Esophagus mucosa (tissue), 1 donor: ENCODE measurements around the gene ANAPC5. TPM values are rescaled to one million over a fixed set of nuclear protein-coding genes. Genes with fewer than 3 reads are reported as not detected.
A peak's percentile ranks its signal among the peaks of the same experiment; 100 is the strongest.

ENCODE experiments used
- ATAC-seq: fragments of 200-7000 bp; cut with Tn5 transposase; one replicate; pipeline ENCODE4 v1.9.1; 2020
- total RNA-seq: library from RNA; stranded (reverse); gene quantifications from one replicate; pipeline ENCODE4 v1.2.4, GENCODE V29; 2023
- donor health status: DM: yes; HTN: yes; CAD: no.

Gene ANAPC5
- total RNA-seq, 1 donor from 2014 or later: 68.2 TPM

DNA sequence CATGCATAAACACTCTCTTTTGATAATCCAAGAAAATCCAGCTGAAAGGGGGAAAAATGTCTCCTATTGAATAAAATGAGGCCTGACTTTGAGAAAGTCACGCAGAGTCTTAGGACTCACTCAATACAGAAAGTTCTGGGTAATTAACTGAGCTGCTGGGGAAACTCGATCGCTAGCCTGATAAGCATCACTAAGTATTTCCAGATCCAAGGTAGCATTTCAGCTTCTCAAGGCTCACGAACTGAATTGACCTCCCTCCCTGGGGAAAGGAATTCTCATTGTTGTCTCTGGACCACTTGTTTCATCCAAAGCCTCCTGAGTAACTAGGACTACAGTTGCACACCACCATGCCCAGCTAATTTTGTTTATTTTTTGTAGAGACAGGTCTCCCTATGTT, 13.8 kb upstream of the ANAPC5 start:
- ATAC-seq: no peak

DNA sequence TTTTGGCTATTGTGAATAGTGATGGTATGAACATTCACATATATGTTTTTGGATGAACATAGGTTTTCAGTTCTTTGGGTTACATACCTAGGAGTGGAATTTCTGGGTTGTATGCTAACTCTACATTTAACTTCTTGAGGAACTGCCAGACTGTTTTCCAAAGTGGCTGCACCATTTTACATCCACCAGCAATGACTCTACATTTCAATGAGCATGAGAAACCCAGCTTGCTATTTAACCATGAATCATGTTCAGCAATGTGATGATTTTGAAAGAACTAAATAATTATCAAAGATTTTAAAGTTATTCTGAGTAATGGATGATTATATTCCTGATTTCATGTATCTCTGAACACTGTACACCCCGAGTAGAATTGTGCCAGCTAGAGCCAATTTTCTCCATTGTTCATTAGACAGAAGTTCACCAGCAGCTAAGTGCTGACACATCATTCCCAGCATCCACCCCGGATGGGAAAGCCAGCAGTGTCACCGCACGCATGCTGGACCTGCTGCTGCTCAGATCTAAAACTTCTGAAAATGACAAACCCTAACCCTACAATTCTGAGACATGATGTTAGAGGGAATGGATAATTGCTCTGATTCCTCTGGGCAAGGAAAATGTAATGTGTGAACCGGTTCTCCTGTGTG, 13.3 kb upstream of the ANAPC5 start:
- ATAC-seq: no peak

DNA sequence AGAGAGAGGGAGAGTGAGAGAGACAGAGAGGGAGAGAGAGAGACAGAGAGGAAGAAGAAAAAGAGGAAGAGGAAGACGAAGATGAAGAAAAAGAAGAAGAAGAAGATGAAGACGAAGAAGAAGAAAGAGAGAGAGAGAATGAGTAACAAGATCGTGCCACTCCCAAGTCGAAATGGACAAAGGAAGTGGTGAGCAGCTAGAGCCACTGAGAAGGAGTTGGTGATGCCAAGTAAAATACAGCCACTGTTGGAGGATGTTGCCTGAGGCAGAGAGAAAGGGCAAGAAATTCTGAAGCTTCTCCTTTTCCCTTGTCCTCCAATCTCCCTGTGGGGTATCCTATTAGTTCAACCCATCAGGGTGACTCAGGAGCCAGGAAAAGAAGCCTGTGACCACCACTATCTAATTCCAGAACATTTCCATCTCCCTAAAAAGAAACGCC, 12.5 kb upstream of the ANAPC5 start:
- no peak for ATAC-seq

DNA sequence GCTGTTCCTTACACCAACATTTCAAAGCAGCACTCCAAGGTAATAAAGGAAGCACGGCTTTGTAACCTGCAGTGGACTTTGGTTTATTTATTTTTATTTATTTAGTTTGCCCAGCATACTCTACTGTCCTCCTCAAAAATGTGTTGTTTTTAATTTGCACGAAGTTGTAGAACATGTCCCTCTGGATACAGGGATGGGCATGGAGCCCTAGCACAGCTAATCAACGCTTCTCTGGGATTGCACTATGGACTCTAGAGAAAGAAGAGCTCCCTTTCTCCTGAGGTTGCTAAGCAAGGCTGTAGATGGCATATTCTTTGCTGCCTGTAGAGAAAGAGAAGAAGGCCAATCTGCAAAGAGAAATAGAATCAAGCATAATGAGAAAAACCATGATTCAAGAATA, 5.9 kb upstream of the ANAPC5 start:
- ATAC-seq: no peak

DNA sequence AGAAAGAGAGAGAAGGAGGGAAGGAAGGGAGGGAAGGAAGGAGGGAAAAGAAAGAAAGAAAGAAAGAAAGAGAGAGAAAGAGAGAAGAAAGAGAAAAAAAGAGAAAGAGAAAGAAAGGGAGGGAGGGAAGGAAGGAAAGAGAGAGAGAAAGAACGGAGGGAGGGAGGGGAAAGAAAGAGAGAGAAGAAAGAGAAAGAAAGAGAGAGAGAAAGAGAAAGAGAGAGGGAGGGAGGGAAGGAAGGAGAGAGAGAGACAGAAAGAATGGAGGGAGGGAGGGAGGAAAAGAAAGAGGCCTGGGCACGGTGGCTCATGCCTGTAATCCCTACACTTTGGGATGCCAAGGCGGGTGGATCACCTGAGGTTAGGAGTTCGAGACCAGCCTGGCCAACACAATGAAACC, 5.1 kb upstream of the ANAPC5 start:
- ATAC-seq: no peak

DNA sequence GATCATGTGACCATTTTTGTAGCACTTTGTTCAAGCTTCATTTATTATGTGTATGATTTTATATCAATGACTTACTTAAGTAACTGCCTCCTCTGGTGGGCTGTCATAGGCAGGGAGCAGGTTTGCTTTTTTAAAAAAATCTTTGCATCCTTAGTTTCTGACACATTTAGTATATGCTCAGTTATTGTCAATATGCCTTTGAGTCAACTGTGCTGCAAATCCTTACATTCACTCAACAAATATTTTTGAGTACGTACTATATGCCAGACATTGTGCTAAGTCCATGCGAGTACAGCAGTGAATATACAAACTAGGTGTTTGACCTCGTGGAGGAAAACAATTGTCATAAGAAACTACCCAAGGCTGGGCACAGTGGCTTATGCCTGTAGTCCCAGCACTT, 4.4 kb upstream of the ANAPC5 start:
- no peak for ATAC-seq

DNA sequence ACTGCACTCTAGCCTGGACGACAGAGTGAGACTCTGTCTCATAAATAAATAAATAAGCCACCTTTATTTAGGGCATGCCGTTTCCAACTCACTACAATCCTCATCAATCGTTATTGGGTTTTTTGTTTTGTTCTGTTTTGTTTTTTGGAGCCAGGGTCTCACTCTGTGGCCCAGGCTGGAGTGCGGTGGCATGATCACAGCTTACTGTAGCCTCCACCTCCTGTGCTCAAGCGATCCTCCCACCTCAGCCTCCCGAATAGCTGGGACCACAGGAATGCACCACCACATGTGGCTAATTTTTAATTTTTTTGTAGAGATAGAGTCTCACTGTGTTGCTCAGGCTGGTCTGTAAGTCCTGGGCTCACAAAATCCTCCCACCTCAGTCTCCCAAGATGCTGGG, 3.6 kb upstream of the ANAPC5 start:
- ATAC-seq: no peak

DNA sequence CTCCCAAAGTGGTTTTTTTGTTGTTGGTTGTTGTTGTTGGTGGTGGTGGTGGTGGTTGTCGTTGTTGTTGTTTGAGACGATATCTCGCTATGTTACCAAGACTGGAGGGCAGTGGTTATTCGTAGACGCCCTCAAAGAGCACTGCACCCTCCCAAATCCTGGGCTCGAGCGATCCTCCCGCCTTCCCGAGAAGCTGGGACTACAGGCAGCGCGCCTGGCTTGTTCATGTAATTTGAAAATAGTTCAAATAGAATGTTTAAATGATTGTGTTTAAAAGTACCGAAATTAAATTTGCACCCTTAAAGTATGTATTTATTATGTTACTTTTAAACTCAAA, 439 bp upstream of the ANAPC5 start:
- ATAC-seq: peak; percentile 47

DNA sequence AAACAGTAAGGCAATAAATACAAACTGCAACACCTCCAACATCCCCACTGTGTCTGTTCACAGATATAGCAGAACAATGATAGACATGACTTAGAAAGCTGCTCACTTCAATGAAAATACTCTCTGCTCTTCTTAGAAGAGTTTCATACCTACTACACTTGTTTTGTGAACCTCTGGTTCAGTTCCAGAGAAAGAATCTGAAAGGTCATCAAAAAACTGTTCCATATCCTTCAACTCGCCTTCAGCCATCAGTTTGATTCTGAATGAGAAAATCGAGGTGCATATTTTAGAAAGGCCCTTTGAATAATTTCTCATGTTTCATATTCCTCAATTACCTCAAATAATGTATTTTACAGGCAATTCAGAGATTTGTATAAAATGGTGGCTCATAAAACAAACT, 5.5 kb downstream of the ANAPC5 start:
- ATAC-seq: no peak

DNA sequence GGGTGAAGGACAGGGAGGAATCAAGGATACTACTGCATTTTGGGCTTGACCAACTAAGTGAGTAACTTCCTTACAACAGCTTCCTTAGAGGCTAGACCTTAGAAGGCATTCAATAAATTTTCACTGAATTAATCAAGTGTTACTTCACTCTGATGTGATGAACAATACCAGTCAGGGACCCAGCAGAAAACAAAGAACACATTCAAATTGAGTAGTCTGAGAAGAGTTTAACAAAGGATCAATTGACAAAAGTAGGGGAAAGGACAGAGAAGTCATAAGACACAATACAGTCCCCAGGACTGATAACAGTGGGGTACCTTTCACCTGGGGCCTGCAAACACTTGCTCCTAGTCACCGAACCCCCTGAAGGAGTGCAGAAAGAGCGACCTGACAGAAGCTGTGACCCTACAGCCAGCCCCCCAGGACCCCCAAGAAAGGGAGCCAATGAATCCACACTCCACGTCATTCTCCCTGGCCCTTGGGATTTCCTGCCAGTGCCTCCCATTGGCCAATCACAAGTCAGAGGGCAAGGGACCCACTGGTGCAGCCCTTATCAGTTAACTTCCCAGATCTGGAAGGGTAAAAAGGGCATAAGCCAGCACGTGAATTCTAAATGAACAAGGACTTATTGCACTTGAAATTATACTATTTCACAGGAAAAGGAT, 6.9 kb downstream of the ANAPC5 start:
- ATAC-seq: no peak

DNA sequence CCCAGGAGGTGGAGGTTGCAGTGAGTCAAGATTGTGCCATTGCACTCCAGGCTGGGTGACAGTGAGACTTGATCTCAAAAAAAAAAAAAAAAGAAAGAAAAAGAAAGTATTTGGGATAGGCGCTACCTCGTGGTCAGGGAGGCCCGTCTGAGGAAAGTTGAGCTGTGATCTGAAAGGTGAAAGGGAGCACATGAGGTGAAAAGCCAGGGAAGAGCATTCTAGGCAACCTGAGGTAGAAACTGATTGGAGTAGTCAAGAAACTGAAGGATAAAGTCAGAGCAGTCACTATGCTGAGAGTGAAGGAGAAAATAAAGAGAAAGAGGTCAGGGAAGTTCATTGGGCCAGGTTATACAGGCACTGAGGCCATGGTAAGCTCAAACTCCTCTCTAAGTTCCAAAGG, 7.7 kb downstream of the ANAPC5 start:
- no peak for ATAC-seq

DNA sequence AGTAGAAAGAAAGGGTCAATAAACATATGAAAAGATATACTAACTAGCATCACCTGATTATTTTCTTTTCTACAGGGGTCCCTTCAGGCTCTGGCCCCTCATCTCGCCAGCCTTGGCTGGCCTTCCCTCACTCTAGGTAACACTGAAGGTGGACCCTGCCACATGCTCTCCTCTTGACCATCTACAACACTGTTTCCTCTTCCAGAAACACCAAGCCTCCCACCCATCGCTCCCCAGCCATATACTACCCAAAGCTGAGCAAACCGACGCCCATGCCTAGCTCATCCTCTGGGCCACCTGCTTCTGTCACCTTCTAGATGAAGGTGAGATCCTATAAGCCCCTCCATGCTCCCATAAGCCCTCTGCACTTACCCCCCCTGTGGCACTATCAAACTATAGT, 14.8 kb downstream of the ANAPC5 start:
- peak; percentile 23 for ATAC-seq

DNA sequence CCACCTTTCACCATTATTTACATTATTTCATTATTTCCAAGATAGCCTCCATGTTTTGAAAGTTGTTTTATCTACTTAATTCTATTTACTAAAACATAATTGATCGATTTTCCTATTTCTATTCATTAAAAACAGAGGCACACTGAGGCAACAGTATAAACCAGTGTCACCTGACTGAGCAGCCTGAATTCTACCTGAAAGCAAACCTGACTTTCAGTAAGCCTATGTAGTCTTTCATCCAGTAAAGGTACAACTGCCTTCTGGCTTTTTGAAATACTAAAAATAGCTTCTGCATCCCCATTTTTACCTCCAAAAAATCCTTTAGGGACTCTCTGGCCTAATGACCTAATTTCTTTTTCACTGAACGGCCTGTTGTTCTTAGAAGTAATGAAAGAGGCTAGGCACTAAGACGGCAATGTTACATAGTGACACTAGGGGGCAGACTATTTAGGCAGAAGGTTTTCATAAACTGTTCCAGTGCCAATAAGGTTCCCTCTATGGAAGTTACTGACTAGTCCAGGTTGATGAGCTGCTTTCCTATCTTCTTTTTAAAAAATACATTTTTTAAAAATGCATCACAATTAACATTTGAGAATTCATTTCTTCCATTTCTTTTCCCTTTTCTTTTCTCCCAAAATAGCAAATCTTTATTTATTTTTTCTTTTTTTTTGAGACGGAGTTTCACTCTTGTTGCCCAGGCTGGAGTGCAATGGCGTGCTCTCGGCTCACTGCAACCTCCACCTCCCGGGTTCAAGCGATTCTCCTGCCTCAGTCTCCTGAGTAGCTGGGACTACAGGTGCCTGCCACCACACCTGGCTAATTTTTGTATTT, 17.5 kb downstream of the ANAPC5 start:
- ATAC-seq: peak; percentile 81

DNA sequence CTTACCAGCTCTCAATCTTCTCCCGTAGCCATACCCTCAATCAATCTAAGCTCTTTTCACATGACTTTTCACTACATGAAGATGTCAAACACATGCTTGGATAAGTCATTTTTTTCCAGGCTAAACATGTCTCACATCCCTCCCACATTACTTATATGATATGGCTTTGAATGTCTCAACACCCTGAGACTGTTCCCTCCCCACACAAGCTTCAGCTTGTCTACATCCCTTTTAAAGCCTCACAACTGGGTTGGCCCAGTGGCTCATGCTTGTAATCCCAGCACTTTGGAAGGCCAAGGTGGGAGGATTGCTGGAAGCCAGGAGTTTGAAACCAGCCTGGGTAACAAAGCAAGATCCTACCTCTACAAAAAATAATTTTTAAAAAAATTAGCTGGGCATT, 18.5 kb downstream of the ANAPC5 start:
- peak; percentile 63 for ATAC-seq

DNA sequence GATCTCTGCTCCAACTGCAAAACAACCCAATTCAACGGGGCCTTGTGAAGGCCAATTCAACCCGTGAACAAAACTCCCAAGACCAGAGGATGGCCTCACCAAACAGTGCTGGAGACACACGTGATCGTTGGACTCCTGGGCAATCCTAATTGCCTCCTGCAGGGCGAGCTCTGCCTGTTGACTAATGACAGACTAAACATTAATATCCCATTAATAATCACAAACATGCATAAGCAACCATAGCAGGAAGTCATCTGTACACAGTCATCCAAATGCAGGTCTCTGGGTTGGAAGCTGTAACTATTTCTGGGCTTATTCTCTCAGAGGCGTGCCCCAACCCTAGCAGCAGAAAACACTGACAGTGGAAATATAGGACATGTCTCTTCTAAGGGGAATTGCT, 21.0 kb downstream of the ANAPC5 start:
- peak; percentile 72 for ATAC-seq

DNA sequence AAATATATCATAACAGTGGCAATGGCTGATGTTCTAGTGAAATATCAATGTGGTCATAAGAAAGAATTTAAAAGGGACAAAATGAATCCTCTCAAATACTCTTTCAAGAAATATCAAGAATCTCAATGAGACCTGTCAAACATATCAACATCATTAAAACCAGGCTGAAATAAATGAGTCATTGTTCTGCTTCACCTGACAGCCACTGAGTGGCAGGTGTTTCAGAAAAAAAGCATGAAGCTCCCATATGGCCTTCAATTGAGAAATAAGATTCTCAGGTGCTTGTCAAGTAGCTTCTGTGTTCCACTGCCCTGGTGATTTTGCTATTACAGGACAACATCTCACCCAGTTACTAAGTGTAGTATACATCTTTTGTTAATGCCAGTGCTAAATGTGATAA, 21.5 kb downstream of the ANAPC5 start:
- peak; percentile 31 for ATAC-seq

DNA sequence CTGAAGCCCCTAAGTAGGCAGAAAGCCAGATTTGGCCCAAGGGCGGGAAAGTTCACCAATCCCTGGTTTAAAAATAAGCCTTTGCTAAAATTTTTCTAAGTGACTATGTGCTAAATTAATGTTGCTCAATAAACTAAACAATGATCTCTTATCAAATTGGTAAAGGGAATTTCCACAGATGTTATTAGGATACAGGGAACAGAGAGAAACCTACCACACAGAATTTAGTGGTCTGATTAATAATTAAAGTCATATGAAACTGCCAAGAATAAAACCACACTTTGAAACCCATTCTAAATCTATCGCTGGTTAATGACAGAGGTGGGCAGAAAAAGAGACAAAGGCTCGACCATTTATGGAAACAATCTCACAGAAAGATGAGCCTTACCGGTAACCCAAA, 22.0 kb downstream of the ANAPC5 start:
- no peak for ATAC-seq

DNA sequence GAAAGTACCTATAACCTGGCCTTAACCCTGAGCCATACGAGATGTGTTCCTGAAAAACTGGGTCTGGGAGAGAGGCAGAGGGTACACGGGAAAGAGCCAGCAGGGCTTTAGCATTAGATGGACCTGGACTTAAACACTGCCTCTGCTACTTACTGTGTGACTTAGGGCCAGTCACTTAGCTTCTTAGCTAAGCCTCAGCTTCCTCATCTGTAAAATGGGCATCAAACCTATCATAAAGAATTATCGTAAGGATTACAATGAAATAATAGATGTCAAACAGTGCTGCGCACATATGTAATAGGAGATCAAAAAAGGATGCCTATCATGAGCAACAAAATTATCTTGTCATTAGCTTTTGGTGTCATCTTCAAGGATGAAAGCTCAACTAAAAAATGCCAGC, 23.6 kb downstream of the ANAPC5 start:
- no peak for ATAC-seq

DNA sequence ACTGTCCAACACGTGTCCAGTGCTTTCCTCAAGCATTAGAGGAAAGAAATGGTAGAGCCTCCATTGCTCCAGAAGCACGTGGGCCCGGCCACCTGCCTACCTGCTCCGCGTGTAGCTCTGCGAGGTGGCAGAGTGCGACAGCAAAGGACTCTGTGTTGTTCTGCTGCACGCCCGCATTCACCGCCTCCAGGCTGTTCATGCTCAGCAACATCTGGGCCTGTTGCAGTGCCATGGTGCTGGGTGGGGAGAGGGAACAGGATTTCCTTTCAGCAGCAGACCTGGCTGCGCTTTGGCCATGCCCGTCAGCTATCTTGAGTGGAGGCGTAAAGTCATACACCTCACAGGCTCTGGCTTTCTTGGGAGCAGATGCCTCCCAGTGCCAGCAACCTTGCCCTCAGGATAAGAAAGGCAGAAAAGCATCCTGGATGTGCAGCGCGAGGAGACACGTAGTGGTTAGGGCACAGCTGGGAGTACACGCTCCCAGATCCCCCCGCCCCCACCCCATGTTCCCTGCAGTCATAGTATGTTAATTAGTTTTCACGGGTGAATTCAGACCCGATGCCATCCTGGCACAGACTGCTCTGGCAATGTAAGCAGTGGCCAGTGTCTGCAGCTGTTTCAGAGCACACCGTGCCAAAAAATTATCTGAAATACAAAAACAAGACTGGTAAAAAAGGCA, 25.1 kb downstream of the ANAPC5 start:
- ATAC-seq: no peak

DNA sequence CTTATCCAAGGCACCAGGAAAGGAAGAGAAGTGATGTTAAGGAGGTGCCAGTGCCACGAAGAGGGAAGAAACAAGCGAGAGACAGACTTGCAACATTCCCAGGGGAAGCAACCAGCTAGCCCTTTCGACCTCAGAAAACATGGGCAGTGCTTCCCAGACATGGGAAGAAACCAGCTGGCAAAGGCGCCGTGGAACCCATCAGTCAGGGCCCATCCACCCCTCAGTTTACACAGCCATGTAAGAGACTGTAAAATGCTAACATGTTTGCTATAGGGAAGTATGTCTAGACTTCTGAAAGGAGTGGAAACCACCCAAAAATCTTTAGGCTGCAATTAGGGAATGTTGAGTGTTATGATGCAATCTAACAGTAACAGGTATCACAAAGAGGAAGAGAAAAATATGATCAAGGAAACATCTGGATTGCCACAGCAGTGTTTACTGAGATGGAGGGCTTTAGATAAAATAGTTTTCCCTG, 26.3 kb downstream of the ANAPC5 start:
- ATAC-seq: no peak

DNA sequence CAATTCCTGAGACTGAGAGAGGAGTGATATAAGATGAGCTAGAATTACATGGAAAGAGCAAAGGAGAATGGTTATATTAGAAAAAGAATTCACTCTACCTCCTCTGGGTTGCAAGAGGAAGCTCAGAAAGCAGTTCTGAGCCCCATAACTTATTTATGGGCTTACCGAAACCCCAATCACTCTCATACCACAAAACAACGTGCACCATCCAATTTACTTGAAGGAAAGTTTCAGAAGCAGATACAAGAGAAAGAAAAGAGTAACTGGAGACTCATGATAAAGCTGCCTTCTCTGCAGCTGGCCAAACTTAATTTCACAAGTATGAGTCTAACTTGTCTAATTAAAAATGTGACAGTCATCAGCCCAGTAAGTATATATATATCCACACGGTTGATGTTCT, 28.3 kb downstream of the ANAPC5 start:
- ATAC-seq: no peak

DNA sequence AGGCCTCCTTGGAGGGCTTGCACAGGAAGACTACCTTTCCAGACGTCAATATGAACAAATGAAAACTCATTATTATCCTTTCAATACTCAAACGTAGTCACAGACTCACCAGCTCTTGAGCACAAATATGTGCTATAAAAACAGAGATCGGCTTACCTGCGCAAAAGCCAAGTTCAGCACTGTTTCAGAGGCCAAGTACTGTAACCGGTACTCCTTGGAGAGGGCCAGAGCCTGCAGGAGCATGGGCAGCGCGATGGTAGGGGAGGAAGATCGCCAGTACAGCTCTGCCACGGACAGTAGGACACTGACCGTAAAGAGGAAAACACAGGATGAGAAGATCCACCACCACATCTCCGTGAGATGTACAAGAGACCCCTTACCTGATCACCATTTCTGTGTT, 34.1 kb downstream of the ANAPC5 start:
- no peak for ATAC-seq

DNA sequence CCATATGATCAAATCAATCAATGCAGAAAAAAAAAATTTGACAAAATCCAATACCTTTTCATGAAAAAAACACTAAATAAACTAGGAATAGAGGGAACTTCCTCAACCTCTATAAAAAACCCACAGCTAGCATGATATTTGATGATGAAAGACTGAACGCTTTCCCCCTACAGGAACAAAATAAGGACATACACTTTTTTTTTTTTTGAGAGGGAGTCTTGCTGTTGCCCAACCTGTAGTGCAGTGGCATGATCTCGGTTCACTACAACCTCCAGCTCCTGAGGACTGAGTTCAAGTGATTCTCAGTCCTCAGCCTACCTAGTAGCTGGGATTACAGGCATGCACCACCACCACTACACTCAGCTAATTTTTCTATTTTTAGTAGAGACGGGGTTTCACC, 37.8 kb downstream of the ANAPC5 start:
- no peak for ATAC-seq
